Muscle of back (tissue), 13 donors: ENCODE results near the gene ANKRD31. TPM values are rescaled to one million over a fixed set of nuclear protein-coding genes. Genes with fewer than 3 reads are reported as not detected.
"Not testable (repeated sequence)": the region's sequence is repeated elsewhere in the genome, so short reads cannot be mapped to it uniquely, and the experiment has no call there.

Experiments used
- DNase-seq, 3 donors: peaks; one replicate each; pipeline versions ENCODE4 v3.0.0 to v3.0.0-alpha.2; 2013
- long read RNA-seq, 9 donors: transcript quantifications; one replicate each; lab custom pipeline, GENCODE V29; 2026
- polyA plus RNA-seq, 10 donors: library from polyadenylated mRNA; unstranded; fragments of 120-200 nt; gene quantifications; one replicate each; pipeline ENCODE4 v1.2.1, GENCODE V29; 2013; ENCODE audit not compliant: insufficient read length in 10 of 10

ANKRD31 gene, protein sequence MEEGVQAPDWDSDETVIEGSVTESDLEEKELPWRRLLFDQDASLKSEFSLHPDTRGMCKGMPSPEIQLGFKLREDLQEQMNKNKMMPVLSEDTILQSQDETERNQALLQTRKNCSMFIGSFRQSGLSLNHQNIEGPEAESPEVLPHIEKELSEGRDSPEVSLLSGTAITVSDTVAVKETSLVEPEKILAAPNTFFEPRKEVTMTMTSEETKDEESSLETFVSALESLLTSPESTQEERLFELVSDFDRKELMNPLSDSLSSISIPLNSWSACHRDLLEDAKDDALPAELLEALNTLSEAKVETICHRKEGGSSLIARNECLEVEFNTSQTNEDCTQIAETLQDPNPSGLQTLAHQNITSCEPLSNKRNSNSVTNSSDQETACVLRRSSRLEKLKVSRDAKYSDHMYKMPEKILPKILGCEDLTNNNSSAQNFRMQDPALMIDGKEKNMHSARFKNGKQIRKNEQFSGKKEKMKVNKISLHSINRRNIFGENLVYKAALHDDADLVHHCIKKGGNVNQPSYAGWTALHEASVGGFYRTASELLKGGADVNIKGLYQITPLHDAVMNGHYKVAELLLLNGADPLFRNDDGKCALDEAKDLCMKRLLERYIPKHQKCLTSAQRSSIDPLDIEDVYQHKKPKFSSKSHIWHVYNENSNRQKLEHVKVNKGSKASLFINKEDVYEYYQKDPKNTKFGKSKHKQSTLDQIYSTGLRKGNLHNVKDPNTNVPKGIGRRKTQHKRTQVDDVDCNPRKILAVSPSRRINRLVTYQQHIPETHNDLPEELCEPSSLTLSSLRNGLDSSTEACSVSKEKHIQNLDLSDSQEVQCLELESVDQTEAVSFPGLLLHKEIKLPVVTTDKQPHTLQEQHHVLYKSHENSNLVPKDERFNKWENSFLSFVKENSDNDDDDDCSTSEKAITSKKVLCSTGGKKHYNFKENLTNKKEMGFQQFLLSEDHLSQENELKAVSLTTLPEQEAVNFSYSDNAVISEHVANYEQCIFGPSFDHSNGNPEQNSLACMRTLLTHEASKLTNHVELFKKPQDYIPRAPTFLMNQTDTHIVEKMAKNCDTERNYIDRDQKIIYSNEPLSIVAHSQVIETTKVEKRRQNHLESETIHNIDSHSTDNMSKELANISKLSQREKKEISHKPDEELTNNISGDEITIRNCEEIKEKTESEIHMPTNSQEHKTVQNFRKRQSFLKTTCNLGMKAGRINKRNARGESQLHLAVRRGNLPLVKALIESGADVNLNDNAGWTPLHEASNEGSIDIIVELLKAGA (N-terminal part only)
- polyA plus RNA-seq = under 1 TPM; 0.08 to 0.32 (median 0.17) TPM
- long read RNA-seq, donor 1 = 0 reads
- long read RNA-seq, donor 2 = 0 reads
- long read RNA-seq, donor 3 = 0 reads
- long read RNA-seq, donor 4 = 0 reads
- long read RNA-seq, donor 5 = 0 reads
- long read RNA-seq, donor 6 = 0 reads
- long read RNA-seq, donor 7 = 0 reads
- long read RNA-seq, donor 8 = 0 reads
- long read RNA-seq, donor 9 = 0 reads

DNA sequence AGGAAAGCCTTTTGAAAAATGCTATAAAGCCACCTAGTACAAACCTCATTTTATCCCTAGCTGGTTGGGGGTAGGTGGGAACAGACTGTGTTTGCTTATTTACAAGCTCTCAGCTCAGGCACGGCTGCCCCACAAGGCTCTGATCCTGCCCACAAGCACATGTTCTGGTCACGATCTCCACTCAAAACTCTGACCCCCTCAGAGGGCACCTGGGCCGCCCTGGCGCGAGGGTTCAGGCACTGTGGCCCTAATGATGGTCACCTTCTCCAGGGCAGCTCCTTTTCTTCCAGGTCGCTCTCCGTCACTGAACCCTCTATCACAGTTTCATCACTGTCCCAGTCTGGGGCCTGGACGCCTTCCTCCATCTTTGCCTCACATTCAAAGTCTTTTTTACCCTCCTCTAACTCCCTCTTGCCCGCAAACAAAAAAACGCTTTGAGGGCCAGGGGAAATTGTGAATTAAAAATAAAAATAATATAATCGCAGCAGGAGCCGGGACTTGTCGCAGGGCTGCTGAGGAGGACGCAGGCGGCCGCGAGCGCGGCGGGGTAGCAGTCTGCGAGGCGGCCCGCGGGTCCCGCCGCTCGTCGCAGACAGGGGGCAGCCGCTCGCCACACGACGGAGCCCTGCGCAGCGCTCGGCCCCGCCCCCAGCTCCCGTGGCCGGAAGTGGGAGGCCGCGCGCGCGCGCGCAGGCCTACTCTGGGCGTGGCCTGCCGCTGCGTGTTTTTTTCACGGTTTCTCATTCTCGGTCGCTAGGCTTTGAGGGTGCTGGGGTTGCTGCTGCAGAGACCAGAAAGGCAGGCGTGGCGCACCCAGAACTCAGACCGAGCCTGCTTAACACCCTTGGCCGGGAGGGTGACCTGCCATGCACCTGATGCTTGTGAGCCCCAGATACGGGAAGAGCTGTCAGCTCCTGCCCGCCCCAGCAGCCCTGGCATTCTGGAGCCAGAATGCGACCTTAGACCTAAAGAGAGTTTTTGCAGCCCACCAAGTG, at the start of gene ANKRD31:
Gene ANKRD31, minus strand, starts transcription at position 557 of the 995 bp plus-strand sequence. Its CDS starts 192 bp downstream, at position 365.
- peak; percentile 83 to 95 (median 92) for DNase-seq

DNA sequence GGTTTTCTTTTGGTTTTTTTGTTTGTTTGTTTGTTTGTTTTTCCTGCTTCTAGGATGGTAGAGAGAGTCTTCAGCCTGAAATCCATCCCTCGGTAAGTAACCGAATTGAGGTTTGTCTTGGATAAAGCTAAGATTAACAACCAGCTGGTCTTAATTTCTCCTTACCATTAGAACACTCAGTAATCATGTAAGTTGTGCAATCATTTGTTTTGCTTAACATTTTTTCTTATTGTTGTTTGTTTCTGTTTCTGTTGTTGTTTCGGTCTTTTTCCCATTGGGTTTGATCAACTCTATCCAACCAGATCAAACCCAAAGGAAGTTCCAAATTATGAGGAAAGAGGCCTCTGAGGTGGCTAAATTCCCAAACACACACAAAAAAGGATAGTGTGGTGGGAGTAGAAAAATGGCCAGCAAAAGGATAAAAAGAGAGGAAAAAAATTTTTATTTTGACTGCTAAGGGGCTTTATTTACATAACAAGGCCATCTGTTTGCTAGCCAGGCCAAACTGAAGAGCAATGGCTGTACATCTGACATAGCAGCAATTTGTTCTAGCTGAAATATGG, 49.6 kb upstream of the ANKRD31 start:
- peak; percentile 2 to 45 (median 2) for DNase-seq

DNA sequence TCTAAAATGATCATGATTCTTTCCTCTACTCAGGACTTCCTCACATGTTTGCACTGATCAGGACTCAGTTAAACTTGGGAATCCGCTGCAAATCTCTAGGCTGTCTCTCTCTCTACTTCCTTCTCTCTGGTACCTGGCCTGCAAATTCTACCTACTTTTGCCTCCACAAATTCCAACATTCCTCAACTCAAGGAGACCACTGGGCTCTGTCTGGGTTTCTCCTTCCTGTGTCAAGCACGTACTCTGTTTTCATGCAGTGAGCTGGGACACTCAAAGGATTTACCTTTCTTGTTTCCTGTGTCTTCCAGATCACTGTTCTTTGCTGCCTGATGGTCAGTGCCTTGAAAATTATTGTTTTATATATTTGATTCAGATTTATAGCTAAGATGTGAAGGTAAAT, 45.9 kb upstream of the ANKRD31 start:
- DNase-seq = no peak

DNA sequence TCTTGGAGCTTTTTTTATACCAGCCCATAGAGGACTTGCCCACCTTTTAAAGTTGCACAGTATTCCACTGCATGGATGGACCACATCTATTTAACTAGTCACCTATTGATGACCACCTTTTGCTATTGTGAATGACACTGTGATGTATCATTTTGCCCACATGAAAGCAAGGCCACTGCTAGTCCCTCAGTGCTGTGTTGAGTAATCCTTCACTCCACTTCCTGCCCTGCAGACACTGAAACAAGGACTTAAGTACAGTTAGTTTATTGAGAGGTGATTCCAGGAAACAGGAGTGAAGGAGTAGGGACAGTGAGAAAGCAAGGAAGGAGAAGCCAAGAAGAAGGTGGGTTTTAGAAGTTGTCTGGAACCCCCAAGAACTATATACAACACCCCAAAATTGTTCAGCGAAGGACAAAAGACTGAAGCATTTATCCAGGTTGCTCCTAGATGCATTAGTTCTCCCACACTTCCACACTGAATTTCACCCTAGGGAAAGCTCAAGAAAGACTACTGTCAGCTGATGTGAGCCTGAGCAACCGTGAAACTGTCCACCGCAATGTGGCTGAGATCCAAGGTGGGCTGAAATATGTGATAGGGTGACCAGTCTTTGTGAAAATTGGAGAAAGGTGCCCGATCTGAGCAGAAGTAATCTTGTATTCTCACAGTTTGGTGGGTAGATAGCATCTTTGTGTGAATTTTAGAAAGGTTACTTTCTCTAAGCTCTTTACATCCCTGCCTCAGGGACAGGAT, 45.2 kb upstream of the ANKRD31 start:
- DNase-seq = no peak

DNA sequence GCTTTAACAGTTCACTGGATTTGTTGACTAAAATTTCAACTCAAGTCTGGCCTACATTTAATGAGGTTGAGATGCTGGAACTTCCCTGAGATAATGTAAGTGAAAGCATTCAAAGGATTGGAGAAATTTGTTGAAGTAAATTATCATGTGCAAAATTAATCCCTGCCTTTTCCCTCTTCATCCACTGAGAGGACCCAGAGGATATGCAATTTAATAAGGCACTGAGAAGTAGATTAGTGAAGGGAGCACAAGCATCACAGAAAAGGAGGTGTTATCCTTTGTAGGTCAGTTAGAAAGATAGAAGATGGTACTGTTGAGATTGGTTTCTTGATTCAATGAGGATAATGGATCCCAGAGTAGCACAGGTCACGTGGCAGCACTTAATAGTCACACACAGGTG, 42.6 kb upstream of the ANKRD31 start:
- no peak for DNase-seq

DNA sequence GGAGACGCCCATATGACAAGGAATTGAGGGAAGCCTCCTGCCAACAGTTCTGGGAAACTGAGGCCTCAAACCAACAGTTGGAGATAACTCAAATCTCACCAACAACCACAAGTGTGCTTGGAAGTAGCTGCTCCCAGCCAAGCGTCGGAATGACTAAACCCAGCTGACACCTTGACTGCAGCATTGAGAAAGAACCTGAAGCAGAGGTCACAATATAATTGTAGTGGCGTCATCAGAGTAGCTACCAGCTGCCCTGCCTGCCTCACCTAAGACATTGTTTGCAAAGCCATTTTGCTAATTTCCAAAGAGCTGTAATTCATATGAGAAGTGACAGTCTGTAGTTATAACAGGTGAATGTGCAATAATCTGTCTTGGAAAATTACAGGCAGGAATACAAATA, 40.8 kb upstream of the ANKRD31 start:
- no peak for DNase-seq

DNA sequence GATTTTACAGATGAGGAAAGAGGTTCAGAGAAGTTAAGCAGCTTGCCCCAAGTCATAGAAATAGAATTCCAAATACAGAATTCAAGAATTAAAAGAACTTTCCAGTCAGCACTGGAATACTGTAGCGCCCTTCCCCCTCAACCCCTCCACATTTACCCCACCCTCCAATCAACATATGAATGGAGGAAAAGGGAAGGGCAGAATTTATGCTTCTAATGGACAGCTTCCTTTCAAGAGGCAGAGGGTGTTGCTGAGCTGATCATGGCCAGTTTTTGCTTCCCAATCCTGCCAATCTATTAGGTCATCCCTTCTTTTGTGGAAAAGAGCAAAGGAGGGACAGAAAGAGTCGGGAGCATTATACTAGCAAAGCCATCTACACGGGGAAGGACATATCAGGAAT, 39.1 kb upstream of the ANKRD31 start:
- no peak for DNase-seq

DNA sequence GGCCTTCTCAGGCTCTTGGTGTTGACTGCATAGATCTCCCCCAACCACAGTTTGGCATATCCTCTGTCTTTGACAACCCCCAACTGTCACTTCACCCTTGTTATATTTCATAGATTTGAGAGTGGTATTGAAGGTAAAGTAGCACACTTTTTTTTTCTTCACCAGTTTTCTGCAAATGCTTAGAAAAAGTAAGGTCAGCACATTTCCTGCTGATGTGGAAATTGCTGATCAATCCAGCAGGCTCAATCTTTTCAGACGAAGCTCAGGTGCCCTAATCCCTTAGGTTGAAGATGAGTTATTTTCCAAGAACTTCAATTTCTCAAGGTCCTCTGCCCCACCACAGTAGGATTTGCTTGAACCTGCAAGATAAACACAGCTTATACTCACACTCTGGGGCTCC, 38.5 kb upstream of the ANKRD31 start:
- DNase-seq = no peak

DNA sequence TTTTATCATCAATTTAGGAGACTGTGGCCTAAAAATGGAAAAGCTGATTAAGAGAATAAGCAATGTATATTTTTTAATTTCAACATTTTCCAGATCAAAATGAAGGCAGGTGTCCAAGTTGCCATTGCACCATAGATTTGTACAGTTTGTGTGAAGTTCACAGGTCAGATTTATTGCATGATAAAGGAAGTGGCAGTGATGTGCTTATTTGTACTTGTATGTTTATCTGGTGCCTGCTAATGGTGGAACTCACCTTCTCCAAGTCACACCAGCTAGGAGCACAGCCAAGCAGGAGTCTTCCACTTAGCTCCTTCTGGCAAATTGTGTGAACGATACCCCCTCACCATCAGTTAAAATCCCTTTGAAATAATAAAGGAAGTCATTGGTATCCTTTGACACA, 37.8 kb upstream of the ANKRD31 start:
- DNase-seq = no peak

DNA sequence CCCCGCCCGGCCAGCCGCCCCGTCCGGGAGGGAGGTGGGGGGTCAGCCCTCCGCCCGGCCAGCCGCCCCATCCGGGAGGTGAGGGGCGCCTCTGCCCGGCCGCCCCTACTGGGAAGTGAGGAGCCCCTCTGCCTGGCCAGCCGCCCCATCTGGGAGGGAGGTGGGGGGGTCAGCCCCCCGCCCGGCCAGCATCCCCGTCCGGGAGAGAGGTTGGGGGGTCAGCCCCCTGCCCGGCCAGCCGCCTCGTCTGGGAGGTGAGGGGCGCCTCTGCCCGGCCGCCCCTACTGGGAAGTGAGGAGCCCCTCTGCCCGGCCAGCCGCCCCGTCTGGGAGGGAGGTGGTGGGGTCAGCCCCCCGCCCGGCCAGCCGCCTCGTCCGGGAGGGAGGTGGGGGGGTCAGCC, 33.9 kb upstream of the ANKRD31 start:
- not testable (repeated sequence) for DNase-seq

DNA sequence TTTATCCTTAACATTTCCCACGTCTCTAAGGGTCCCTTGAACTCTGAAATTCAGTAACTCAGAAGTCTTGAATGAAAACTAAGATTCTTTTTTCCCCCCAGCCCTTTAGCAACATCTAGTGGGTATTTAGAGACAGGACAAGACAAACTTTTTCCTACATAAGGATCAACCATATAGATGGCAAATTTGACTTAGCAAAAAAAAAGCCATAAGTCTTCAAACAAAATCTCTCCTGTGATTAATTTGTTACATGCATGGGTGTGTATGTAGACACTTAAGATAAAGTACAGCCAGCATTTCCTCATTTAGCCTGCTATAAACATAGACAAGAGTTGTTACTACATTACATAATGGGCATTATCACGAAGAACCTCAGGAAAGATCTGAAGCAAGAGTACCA, 29.1 kb upstream of the ANKRD31 start:
- peak in 1 of 3 donors; percentile 3 for DNase-seq

DNA sequence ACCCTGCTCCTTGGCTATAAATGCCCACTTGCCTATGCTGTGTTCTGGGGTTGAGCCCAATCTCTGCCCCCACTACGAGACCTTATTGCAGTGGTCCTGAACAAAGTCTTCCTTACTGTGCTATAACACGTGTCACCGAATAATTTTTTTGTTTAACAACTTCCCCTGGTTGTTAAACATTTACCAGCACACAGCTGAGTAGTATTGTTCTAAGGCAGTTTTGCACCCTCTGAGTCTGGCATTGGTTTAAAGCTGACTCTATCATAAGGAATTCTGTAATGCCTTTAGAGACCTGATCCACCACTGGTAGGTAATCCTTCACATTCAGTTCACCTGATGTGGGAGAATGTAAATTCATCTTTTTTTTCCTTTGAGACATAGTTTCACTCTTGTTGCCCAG, 25.6 kb upstream of the ANKRD31 start:
- DNase-seq = no peak

DNA sequence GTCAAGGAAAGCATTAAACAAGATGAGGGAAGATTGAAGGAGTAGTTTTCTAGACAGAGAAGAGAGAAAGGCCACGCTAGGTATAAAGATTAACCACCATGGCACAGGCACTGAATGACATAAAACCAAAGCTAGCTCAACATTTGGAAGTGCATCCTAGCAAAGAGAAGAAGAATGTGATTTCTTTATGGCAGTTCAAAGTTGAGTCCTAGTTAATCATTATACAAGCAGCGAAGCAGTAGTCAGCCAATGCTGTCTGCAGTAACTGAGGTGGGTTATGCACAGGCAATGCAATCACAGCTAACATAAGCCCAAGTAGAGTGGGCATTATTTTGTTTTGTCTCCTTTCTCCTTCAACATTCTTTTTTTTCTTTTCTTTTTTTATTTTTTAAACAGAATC, 24.0 kb upstream of the ANKRD31 start:
- no peak for DNase-seq

DNA sequence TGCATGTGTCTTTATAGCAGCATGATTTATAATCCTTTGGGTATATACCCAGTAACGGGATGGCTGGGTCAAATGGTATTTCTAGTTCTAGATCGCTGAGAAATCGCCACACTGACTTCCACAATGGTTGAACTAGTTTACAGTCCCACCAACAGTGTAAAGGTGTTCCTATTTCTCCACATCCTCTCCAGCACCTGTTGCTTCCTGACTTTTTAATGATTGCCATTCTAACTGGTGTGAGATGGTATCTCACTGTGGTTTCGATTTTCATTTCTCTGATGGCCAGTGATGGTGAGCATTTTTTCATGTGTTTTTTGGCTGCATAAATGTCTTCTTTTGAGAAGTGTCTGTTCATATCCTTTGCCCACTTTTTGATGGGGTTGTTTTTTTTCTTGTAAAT, 13.8 kb upstream of the ANKRD31 start:
- not testable (repeated sequence) for DNase-seq

DNA sequence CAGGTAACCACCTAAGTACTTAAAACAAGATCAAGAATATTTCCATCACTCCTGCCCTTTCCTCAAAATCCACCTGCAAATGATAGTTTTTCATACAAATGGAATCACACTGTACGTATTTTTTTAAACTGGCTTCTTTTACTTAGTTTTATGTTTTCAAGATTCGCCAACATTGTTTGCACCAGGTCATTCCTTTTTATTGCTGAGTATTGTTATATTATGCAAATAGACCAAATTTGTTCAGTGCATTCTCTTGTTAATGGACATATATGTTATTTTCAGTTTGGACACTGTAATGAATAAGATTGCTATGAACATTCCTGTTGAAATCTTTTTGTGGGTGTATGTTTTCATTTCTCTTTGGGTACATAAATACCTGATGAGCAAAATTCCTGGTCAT, 8.3 kb upstream of the ANKRD31 start:
- no peak for DNase-seq

DNA sequence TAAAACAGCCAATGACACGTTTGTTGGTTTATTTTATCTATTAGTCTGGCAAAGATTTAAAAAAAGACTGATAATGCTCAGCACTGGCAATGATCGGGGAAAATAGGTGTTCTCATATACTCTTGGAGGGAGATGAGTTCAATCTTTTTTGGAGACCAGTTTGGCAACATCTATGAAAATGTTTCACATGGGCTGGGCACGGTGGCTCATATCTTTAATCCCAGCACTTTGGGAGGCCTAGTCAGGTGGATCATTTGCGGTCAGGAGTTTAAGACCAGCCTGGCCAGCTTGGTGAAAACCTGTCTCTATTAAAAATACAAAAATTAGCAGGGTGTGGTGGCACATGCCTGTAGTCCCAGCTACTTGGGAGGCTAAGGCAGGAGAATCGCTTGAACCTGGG, 6.8 kb upstream of the ANKRD31 start:
- DNase-seq = no peak

DNA sequence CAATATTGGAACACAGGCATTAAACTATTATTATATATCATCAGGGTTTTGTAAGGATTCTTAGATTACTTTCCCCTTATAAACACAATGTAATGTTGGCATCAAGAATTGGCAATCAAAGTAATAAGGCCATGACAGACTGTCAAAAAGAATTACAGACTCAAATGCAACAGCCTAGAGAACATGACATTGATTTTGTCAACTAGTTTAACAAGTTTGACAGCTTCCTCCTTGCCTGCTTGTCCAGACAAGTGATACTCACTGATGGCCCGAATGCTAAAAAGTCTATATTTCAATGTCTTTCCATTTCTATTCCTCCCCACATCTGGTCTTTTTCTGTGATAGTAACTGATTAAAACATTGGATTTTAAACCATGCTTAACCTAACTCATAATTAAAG, 6.4 kb upstream of the ANKRD31 start:
- no peak for DNase-seq

DNA sequence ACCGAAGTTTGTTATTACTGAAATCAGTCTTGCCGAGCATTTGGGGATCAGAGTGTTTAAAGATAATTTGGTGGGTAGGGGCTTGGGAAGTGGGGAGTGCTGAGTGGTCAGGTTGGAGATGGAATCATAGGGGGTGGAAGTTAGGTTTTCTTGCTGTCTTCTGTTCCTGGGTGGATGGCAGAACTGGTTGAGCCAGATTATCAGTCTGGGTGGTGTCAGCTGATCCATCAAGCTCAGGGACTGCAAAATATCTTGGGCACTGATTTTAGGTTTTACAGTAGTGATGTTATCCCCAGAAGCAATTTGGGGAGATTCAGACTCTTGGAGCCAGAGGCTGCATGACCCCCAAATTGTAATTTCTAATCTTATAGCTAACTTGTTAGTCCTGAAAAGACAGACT, 5.4 kb upstream of the ANKRD31 start:
- DNase-seq = no peak

DNA sequence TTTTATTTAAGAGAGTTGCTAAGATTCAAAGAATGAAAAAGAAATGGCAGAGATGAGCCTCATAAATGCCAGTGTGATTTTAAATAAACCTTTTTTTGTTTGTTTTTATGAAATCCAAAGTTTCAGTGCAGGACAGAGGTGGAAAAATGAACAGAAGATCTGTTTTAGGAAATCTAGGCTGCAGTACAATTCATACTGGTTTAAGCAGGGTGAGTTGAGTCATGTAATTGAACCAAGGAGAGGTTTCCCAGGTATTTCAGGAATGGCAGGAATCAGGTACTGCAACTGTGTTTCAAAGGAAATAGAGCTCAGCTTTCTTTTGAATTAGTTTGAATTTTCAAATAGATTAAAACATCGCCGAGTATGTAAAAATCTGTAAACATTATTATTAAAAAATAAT, 3.0 kb upstream of the ANKRD31 start:
- DNase-seq = no peak
